Measurements from ENCODE around the gene NUMB.

The NUMB gene

DNA sequence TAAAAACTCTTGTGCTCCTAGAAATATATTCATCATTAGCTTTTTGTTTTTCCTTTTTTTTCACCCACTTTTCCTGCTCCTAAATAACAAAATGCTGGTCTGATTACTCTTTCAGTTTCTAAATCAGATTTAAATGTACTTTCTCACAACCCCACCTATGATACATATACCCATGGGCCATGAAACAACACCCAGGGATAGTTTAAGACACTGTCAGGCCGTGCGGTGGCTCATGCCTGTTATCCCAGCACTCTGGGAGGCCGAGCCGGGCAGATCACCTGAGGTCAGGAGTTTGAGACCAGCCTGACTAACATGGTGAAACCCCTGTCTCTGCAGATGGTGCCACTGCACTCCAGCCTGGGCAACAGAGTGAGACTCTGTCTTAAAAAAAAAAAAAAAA, 1.6 kb upstream of the NUMB start:
- no peak overlapping the region for H3K4me3 ChIP-seq (replicated peaks; ENCODE audit: low read depth, low read length)
- DNase-seq (ENCODE audit: extremely low read depth, insufficient read length) = no peak
- TF ChIP-seq, protein P1, sequence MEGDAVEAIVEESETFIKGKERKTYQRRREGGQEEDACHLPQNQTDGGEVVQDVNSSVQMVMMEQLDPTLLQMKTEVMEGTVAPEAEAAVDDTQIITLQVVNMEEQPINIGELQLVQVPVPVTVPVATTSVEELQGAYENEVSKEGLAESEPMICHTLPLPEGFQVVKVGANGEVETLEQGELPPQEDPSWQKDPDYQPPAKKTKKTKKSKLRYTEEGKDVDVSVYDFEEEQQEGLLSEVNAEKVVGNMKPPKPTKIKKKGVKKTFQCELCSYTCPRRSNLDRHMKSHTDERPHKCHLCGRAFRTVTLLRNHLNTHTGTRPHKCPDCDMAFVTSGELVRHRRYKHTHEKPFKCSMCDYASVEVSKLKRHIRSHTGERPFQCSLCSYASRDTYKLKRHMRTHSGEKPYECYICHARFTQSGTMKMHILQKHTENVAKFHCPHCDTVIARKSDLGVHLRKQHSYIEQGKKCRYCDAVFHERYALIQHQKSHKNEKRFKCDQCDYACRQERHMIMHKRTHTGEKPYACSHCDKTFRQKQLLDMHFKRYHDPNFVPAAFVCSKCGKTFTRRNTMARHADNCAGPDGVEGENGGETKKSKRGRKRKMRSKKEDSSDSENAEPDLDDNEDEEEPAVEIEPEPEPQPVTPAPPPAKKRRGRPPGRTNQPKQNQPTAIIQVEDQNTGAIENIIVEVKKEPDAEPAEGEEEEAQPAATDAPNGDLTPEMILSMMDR (IDR thresholded peaks at IDR 0.05; ENCODE audit: insufficient read depth, low read length, poor library complexity, severe bottlenecking) = no peak
- no peaks in the 10 kb centered on the region for H3K36me3 ChIP-seq (ENCODE audit: control insufficient read depth, insufficient read depth, low read length)
- no peaks in the 10 kb centered on the region for H3K27me3 ChIP-seq (replicated peaks; ENCODE audit: control insufficient read depth, insufficient read depth, low read length)

DNA sequence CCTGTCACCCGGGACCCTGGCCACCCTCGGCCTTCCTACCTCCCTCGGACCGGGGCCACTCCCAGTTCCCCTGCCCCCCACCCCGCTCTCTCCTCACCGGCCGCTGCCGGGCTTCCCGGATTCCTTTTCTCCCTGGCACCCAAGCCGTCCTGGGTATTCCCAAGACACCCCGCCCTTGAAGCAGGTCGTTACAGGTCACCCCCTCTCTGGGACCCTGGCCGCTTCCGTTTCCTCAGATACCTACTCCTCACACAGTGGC, 493 bp downstream of the NUMB start:
- no peaks in the 10 kb centered on the region for H3K36me3 ChIP-seq (ENCODE audit: control insufficient read depth, insufficient read depth, low read length)
- no peaks in the 10 kb centered on the region for H3K27me3 ChIP-seq (replicated peaks; ENCODE audit: control insufficient read depth, insufficient read depth, low read length)
- TF ChIP-seq, protein P1 (IDR thresholded peaks at IDR 0.05; ENCODE audit: insufficient read depth, low read length, poor library complexity, severe bottlenecking) = no peak
- no peak for DNase-seq (ENCODE audit: extremely low read depth, insufficient read length)
- H3K4me3 ChIP-seq (replicated peaks; ENCODE audit: low read depth, low read length) = peak overlapping the region; percentile 95

DNA sequence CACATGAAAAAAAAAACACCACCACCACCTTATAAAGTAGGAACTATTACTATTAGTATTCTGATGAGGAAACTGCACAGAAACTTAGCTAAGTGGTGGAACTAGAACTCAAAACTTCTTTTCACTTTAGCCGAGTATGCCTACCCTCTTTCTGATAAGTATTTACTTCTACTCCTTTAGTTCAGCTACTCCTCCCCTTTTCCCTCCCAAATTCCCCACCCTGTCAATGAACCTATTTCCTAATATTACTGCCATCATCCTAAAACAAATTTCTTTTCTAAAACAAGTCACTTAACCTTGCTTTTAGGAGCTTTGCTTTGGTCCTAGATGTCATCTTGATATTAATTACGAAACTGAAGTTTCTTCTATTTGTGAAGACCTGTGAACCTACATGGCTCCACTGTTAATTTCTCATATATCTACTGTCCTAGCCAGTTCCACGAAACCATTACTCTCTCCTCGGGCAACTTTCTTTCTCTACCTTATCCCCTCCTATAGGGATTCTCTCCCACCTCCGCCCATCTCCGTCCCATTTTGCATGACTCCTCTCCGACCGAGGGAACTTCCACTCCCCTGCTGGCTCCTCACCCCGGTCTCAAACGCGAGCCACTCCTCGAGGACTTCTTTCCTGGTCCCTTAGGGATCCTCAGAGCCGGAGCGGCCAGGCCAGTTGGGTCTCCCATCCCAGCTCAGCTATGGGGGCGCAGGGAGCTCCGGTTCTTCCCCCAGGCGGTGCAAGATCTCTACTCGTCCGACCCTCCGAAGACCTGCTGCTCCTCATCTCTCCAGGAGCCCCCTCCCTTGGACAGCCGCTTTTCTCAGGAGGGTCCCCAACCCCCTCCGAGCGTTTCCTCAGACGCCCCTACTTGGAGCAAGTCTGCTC, 1.1 kb downstream of the NUMB start:
- TF ChIP-seq, protein P1 (IDR thresholded peaks at IDR 0.05; ENCODE audit: insufficient read depth, low read length, poor library complexity, severe bottlenecking) = no peak
- DNase-seq (ENCODE audit: extremely low read depth, insufficient read length) = peak; percentile 42
- no peaks in the 10 kb centered on the region for H3K36me3 ChIP-seq (ENCODE audit: control insufficient read depth, insufficient read depth, low read length)

DNA sequence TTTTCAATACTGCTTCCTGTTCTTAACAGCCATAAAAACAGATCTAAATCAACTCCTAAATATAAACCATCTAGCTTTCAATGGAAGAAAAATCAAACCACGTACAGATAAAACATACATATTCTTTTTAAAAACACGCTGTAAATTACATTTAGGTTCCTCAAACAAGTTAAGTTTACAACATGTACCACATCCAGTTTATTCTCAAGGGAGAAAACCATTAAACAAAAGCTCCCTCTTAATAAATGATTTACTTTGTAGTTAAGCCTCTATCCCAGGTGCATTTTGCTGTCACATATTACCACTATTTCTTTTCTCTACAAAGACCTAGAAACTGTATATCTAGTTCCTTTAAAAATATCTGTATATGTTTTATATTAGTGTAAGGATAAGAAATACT, 3.1 kb downstream of the NUMB start:
- H3K36me3 ChIP-seq (ENCODE audit: control insufficient read depth, insufficient read depth, low read length) = no peaks in the 10 kb centered on the region

More for the DNA sequence above, 1.1 kb downstream of the NUMB start:
- Histone ChIP-seq H3K27me3 (replicated peaks; ENCODE audit: control insufficient read depth, insufficient read depth, low read length) (no peaks in the 10 kb centered on the region), H3K4me3 (replicated peaks; ENCODE audit: low read depth, low read length) (peak overlapping the region; percentile 95)

DNA sequence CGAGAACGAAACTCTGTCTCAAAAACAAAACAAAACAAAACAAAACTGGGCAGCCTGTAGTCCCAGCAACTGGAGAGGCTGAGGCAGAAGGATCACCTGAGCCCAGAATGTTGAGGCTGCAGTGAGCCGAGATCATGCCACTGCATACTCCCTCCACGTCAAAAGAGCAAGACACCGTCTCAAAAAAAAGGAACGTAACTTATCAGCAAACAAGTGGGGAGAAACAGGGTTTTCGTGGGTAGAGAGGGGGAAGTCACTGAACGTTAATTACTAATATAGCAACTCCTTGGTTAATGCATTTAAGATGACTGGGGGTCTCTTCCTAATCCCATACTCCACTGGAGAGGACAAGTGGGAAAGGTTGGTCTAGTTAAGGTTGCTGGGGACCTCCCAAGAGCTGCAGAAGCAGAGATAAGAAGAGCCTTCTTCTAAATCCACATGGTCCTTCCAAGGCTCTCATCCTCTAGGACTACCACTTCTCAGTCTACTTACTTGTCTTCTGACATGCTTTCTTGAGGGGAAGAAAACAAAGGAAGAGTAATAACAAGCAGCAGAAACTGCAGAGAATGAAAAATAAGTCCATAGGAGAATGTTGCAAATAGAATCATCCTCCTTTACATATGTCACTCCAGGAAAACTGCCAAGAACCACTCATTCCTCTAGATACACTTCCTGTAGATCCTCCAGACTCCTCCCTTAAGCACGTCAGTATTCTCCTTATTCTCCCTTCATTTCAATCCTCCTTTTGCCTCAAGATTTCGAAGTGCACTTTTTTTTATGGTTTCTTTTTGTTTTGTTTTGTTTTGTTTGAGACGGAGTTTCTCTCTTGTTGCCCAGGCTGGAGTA, 5.8 kb downstream of the NUMB start:
- no peak for DNase-seq (ENCODE audit: extremely low read depth, insufficient read length)
- H3K27me3 ChIP-seq (replicated peaks; ENCODE audit: control insufficient read depth, insufficient read depth, low read length) = no peaks in the 10 kb centered on the region
- TF ChIP-seq, protein P1 (IDR thresholded peaks at IDR 0.05; ENCODE audit: insufficient read depth, low read length, poor library complexity, severe bottlenecking) = no peak
- no peaks in the 10 kb centered on the region for H3K36me3 ChIP-seq (ENCODE audit: control insufficient read depth, insufficient read depth, low read length)
- H3K4me3 ChIP-seq (replicated peaks; ENCODE audit: low read depth, low read length) = peak overlapping the region; percentile 14; the same call in 1 of the 2 replicates

More for the DNA sequence above, 3.1 kb downstream of the NUMB start:
- H3K4me3 ChIP-seq (replicated peaks; ENCODE audit: low read depth, low read length) = no peak overlapping the region; the same call in 1 of the 2 replicates
- TF ChIP-seq, protein P1 (IDR thresholded peaks at IDR 0.05; ENCODE audit: insufficient read depth, low read length, poor library complexity, severe bottlenecking) = no peak
- H3K27me3 ChIP-seq (replicated peaks; ENCODE audit: control insufficient read depth, insufficient read depth, low read length) = no peaks in the 10 kb centered on the region
- no peak for DNase-seq (ENCODE audit: extremely low read depth, insufficient read length)

Measured in GM06990 (cell line).